Cortex of kidney (tissue), 1 donor: ENCODE results near the gene ZBTB5.

Experiments used
- DNase-seq: peaks from one replicate; lab custom pipeline; 2025; lab: John Stamatoyannopoulos, UW

The ZBTB5 gene

DNA sequence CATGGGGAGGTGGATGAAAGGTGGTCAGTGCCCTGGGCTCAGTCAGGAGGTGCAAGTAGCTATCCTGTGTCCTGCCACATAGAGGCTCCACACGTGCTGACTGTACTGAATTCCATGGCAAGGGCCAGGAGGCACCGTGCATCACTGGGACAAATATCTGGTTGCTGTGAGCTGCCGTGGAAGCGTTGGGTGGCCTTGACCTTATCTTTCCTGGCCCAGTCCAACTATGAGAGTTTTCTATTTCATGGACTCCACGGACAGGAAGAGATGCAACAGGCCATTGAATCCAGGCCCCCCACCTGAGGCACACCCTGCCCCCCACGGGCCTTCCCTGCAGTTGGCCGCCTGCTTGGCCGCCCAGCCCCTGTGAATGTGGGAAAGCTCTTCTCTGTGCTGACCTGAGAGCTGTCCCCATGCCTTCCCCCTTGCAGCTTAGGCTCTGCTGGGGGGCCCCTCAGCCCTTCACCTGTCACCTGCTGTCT is 41.0 kb downstream of the ZBTB5 start:
- no peak for DNase-seq

DNA sequence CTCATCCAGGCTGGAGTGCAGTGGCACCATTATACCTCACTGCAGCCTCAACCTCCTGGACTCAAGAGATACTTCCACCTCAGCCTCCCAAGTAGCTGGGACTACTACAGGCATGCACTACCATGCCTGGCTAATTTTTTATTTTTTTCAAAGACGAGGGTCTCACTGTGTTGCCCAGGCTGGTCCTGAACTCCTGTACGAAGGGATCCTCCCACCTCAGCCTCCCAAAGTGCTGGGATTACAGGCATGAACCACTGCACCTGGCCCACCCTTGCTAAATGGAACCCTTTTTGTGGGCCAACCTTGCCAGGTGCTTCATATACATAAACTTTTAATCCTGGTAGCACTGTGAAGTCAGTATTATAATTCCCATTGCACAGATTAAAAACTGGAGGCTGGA is 41.7 kb downstream of the ZBTB5 start:
- no peak for DNase-seq

DNA sequence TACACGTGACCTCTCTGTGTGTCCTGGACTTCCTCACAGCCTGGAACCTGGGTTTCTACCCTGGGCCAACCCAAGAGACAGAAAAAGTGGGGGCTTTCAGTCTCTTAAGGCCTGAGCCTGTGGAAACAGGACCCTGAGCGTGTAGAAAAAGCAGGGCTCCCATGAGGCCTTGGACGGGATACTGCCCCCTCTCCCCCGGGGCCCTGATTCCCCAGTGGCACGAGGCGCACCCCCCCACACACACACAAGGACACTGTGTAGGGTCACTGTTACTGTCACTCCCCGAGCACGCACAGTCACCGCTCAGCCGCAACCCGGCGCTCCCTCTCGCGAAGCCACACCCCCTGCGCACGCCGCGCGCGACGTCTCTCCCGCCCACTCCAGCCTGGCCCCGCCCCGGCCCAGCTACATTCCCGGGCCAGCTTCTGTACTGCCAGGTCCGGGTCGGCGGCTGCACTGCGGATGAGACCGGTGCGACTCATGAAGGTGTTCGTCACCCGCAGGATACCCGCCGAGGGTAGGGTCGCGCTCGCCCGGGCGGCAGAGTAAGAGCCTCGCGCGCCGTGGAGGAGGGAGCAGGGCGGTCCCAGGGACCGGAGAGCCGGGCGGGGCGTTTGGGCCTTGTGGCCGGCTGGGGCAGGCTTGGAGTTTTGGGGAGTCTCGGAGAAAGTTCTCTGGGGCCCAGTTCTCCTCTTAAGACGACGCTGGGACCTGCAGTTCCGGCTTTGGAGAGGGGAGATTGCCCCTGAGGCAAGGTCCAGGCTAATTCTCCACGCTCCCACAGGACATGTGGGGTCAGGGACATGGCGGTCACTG is 42.8 kb downstream of the ZBTB5 start, which contains the start of gene GRHPR:
TSS of gene GRHPR (plus strand) at position 408 of the 816 bp plus-strand sequence. CDS start at position 463, 55 bp downstream.
- DNase-seq = no peak

DNA sequence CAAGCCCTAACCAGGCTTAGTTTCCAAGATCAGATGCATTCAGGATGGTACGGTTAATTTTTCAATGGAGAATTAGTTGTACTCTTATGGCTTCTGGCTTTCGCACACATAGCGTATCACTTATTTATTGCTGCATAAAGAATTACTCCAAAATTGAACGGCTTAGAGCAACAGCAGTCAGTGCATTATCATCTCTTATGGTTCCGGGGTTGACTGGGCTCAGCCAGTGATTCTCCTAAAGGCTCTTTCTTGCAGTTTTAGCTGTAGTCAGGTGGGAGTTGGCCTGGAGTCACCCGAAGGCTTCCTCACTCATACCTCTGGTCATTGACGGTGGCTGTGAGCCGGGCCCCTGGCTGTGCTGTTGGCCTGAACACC is 43.3 kb downstream of the ZBTB5 start:
- DNase-seq = no peak

DNA sequence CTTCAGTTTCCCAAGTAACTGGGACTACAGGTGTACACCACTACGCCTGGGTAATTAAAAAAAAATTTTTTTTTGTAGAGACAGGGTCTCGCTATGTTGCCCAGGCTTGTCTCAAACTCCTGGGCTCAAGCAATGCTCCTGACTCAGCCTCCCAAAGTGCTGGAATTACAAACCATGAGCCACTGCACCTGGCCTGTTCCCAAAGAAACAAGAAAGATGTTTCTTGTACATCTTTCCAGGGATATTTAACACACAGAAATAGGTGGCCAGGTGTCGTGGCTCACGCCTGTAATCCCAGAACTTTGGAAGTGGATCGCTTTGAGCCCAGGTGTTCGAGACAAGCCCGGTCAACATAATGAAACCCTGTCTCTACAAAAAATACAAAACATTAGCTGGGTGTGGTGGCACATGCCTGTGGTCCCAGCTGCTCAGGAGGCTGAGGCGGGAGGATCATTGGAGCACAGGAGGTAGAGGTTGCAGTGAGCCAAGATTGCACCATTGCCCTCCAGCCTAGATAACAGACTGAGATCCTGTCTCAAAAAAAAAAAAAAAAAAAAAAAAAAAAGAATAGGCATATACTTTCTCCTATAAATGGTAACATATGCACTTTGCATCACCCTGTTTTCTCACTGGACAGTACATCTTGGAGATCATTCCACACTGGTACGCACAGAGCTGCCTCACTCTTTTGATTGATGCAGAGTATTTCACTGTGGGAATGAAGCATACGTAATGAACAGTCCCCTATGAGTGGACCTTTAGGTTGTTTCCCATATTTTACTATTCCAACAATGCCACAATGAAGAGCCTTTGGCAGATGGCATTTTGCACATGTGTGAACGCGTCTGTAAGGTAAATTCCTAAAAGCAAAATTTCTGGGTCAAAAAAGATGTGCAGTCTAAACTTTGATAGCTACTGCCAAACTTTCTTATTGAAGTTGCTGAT is 44.7 kb downstream of the ZBTB5 start:
- no peak for DNase-seq

DNA sequence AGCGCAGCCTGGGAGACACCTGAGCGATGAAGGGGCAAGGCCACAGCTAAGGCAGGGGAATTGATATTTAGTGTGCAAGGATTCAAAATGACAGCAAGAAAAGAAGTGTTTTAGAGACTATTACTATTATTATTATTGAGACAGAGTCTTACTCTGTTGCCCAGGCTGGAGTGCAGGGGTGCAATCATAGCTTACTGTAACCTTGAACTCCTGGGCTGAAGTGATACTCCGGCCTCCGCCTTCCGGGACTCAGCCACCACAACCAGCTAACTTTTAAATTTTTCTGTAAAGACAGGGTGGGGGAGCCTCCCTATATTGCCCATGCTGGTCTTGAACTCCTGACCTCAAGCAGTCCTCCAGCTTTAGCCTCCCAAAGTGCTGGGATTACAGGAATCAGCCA is 46.0 kb downstream of the ZBTB5 start:
- DNase-seq = no peak

DNA sequence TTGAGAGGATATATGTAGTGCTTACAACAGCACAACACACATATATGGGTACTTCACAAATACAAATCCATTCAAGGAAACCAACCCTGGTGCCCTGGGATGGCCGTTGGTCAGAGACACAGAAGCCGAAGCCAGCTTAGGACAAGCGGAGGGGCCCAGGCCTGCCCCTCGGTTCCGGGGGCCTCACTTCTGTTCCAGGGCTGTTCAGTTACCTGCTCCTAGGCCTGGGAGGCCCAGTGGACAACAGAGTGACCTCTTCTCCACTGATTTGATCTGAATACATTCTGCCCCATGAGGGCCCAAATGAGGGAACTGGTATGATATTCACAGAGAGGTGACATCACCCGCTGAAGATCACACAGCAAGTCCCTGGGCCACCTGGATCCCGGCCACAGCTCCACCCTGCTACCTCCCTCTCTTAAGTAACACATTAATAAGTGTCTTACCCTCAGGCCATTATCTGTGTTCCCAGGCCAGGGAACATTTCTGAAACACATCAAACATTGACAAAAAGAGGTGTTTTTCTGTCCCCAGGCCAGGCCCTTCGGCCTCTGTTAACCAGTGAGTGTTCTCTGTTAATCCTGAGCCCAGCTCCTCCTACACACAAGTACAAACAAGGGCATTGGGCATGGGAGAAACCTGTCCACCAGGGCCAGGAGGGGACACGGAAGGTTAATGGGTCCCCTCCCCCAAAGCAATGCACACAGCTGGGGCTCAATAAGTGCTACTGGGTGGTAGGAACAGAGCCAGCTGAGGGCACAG is 47.2 kb downstream of the ZBTB5 start:
- no peak for DNase-seq

DNA sequence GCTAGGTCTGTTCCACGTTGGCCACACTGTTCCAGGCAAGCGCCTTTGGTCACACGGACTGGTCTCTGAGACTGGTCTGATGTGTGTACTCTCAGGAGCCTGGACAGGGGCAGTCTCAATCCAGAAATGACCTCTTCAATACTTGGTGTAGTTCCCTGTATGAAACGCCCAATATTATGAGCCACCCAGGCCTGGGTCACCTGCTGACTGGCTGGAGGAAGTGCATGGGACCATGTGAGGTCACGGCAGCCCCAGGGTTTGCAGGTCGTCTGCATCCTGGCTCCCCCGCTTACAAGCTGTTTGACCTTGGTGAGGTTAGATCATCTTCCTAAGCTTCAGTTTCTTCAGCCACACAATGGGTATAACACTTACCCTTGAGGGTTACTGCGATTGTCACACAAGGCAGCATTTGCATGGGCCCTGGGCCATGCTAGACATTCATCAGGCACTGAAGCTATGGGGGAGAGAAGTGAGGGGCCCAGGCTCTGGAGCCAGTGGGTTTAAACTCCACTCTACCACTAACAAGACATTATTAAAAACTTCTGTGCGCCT is 47.9 kb downstream of the ZBTB5 start:
- DNase-seq = no peak

DNA sequence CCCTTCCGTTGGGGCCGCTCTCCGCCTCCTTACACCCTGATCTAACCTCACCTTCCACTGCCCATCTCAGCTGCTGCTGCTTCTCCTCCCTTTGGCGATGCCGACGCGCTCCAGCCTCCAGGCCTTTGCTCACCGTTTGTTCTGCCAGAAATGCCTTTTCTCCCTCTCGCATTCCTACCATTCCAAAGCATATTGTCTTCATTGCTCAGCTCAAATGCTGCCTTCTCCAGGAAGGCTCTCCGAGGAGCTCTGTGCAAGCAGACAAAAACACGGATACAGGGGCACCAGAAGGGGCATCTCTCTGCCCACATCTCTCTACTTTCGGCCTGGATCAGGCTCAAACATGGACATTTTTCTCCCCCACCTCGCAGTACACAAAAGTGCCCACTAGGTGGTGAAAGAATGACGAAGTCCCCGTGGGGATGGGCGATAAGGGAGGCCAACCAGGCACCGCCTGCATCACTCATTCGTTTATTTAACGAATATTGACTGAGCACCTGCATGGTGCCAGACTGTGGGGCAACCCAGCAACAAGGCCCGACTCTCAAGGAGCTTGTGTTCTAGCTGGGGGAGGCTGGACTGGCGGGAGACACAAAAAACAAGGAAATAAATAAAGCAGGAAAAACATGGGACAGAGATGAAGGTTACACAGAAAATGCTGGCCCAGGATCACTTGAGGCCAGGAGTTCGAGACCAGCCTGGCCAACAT is 50.1 kb downstream of the ZBTB5 start:
- DNase-seq = no peak

DNA sequence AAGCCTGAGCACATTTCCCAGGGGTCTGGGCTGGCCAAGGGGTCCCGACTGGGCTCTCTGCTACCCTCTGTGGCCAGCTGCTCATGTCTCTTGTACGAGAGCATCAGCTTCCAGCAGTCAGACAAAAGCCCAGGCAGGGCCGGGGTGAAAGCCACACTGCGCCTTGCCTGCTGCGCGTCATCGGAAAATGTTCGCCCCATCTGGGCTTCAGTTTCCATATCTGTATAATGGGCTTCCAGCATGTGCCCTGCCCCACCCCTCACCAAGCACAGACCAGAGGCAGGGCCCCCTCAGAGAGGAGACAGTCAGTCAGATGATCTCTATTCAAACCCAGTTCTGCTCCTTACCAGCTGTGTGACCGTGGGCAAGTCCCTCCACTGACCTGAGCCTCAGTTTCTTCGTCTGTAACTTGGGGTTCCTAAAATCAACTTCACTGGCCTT is 50.7 kb downstream of the ZBTB5 start:
- no peak for DNase-seq

DNA sequence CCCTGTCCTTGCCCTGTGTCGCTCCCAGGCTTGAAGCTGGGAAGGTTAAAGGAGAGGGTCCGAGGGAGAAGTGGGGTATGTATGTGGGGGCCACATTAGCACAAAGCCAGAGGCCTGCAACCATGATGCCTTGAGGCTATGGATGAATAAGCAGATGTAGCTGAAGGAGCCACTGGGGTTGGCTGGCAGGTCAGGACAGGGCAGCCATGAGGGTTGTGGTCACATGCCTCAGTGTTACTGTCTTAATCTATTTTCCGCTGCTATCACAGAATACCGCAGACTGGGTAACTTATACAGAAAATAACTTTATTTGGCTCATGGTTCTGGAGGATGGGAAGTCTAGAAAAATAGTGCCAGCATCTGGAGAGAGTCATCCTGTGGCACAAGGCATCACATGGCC is 51.9 kb downstream of the ZBTB5 start:
- DNase-seq = no peak

DNA sequence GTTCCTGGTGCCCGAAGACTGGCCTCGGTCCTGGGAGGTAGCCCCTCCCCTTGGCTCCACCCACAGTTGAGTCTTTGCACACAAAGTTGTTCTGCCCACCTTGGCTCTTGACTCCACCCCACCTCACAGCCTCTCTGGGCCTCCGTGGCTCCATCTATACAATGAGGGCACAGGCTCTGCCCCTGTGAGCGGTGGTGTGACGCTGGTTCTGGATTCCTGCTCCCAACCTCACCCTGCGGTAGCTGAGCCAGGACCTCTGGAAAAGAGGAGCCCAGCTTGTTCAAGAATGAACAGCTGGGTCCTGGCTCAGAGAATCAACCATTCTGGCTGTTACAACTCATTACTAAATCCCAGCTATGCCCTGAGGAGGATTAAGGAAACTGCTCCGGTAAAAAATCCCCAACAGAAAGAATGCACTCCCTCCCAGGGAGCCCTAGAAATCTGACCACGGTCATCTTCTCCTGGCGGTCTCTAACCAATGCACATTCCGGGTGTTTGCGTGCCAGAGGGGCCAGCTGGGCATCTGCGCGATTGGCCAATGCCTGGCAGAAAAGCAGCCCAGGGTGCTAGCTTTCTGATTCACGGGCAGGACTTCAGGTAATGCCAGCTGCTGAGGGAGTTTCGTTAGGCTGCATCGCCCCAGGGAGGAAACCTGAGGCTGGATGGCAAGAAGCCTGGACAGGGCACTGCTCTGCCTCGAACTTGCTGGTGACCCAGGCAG is 52.7 kb downstream of the ZBTB5 start:
- no peak for DNase-seq

DNA sequence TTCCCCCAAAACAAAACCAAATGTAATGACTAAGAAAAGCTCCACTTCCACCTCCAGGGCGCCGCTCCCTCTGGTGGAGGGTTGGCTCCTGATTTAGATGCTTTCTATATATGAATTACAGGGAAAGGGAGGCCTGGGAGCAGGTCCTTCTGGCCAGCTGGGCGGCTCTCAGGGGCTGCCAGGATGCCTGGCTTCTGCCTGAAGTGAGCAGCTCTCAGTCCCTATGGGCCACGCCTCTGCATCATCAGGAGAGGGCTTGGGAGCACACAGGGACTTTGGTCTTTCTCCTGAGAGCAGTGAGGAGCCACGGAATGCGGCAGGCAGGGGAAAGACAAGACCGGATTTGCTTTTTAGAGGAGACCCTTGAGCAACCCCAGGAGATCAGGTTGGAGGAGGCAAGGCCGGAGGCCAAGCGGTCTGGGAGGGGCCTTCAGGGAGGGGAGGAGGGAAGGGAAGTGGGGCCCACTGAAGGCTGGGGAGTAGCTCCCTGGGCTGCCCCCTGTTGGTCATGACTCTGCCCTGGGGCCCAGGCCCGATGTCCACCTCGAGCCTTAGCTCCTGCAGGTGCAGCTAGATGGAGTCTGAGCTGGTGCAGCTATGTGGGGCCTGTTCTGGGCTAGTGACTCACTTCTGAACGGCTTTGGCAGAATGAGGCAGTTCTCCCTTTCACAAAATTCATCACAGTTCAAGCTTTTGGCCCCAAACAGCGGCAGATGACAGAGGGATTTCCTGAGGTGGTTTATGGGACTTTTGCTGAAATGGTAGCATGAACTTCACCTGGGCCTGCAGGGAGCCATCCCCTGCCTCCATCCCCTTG is 54.1 kb downstream of the ZBTB5 start:
- no peak for DNase-seq

DNA sequence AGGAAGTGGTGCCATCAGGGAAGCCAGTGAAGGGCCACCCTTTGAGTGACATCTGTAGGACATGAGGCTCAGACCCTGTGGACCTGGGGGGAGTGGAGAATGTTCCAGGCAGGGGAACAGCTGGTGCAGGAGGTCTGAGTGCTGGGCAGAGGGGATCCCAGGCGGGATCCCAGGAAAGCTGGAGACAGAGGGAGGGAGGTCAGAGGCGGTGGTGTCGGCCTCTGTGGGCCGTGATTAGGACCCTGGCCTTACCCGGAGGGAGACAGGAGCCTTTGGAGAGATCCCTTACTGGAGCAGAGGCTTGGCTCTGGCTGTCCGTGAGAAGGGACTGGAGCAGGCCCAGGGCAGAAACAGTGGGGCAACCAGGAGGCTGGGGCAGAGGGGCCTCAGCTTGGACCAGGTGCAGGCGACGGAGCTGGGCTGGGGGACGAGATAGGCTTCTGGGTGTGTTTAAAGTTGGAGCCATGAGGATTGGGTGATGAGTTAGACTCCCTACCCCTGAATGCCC is 54.8 kb downstream of the ZBTB5 start:
- no peak for DNase-seq

DNA sequence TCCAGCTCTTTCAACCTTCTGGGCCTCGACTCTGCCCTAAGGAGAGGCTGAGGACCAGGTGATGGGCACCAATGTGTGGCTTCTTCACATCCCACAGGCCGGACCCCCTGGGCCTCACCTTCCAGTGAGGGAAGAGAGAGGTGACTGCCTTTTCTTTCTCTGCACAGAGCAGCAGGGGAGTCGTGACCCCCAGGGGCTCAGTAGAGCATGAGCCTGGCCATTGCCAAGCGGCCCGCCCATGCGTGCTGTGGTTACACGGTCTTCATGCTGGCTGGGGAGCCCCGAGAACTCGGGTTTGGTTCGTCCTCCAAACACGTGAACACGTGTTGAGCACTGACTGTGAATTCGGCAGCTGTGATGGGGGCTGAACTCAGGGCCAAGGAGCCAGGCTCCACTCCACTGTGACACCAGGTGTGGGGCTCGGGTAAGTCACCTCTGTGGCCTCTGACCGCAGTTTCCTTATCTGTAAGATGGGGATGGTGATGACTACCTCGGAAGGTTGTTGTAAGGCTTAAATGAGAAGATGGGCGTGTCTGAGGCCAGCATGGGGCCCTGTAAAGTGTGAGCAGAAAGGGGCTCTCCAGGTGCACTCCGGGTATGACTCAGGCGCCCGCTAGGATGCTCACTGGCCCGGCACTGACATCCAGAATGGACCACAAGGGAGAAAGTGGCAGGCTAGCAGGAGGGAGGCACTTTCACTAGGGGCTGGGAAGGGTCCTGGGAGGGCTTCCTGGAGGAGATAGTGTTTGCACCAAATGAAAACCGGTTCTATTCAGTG is 56.1 kb downstream of the ZBTB5 start:
- DNase-seq = no peak

DNA sequence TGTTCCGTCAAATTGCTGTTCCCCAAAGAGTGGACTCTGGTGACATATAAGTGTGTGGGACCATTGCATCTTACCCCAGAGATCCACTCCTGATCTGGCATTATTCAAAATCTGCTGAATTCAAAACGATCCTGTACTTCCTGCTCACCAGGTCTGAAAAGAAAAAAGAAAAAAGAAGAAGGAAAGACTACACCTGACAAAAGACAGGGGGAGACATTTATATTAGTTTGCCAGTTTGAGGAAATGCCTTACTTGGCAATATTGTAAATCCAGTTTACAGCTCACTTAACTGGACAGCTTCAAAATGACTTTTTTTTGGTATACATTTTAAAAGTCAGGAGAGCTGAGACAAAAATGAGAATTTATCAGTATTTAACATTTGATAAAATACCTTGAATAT is 57.8 kb downstream of the ZBTB5 start:
- no peak for DNase-seq

DNA sequence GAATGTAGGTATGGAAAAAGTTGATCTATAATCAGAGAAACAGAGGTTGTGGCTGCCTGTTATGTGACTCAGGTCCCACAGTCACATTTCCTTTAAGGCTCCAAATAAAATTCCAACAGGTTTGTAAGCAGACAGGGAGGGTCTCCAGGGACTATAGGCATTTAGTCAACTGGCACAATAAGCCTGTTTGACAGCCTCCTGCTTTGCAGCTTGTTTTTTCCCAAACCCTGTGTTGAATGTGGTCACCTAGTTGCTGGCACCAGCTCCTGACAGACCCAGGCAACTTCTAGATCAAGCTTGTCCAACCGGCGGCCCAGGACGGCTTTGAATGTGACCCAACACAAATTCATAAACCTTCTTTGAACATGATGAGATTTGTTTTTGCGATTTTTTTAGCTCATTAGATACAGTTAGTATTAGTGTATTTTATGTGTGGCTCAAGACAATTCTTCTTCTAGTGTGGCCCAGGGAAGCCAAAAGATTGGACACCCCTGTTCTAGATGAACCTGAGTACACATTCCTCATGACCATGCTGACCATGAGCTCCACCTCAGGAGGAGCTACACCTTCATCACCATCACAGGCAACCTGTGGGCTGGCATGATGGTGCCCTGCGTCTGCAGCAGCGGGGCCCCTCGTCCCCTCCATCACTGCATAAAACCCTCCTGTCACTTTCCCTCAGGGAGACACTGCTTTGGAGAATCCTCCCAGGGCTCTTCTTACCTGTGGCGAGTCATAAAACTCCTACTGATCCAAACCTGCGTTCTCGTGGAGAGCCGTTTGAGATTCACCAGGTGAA is 58.4 kb downstream of the ZBTB5 start:
- no peak for DNase-seq
